DND-41 (cell line): ENCODE results near the gene ZNF205.
A peak's percentile ranks its signal among the peaks of the same experiment; 100 is the strongest.
"Not testable (repeated sequence)": the region's sequence is repeated elsewhere in the genome, so short reads cannot be mapped to it uniquely, and the experiment has no call there.

Experiments
- ATAC-seq: fragments of 200-7000 bp; cut with Tn5 transposase; 3 replicates; pipeline ENCODE4 v1.9.1; 2021; ENCODE audit warnings: low read depth; ENCODE audit not compliant: insufficient read depth
- DNase-seq: peaks from one replicate; pipeline ENCODE4 v3.0.0-alpha.2; 2020
- H2AFZ ChIP-seq: 2 replicates; pipeline ENCODE4 v1.6.0; 2012; ENCODE audit warnings: low read depth, low read length
- H3K27ac ChIP-seq: 2 replicates; pipeline ENCODE4 v1.5.1; 2012; ENCODE audit warnings: low read length, inconsistent platforms
- H3K27me3 ChIP-seq: fragments of 200-600 bp; sonication (generic); 2 replicates; pipeline ENCODE4 v1.6.0; 2012; ENCODE audit warnings: low read length, mild to moderate bottlenecking, inconsistent platforms; ENCODE audit not compliant: insufficient read depth, poor library complexity
- H3K36me3 ChIP-seq: 2 replicates; pipeline ENCODE4 v1.5.1; 2012; ENCODE audit warnings: low read length, inconsistent platforms; ENCODE audit not compliant: insufficient read depth
- H3K4me1 ChIP-seq: 2 replicates; pipeline ENCODE4 v1.5.1; 2012; ENCODE audit warnings: mild to moderate bottlenecking, low read length; ENCODE audit not compliant: insufficient read depth
- H3K4me2 ChIP-seq: 2 replicates; pipeline ENCODE4 v1.6.0; 2012; ENCODE audit warnings: mild to moderate bottlenecking, moderate library complexity, low read length, inconsistent platforms; ENCODE audit not compliant: insufficient read depth
- H3K4me3 ChIP-seq, 2 experiments: fragments of 200-600 bp in 1 of 2; shearing (Covaris generic) in 1 of 2; 2 replicates each; pipeline ENCODE4 v1.5.1; 2012 to 2016; ENCODE audit warnings: inconsistent platforms in 2 of 2, low read length in 2 of 2, mild to moderate bottlenecking in 2 of 2, low read depth in 1 of 2, moderate library complexity in 1 of 2
- H3K79me2 ChIP-seq: 2 replicates; pipeline ENCODE4 v1.6.0; 2012; ENCODE audit warnings: low read length, inconsistent platforms; ENCODE audit not compliant: insufficient read depth
- H3K9ac ChIP-seq: 2 replicates; pipeline ENCODE4 v1.6.0; 2012; ENCODE audit warnings: low read depth, mild to moderate bottlenecking, inconsistent platforms, low read length, moderate library complexity
- H3K9me3 ChIP-seq: 2 replicates; pipeline ENCODE4 v1.5.1; 2012; ENCODE audit warnings: low read length, moderate library complexity, mild to moderate bottlenecking, inconsistent platforms; ENCODE audit not compliant: insufficient read depth, severe bottlenecking
- H4K20me1 ChIP-seq: 2 replicates; pipeline ENCODE4 v1.6.0; 2012; ENCODE audit warnings: low read length; ENCODE audit not compliant: insufficient read depth
- EZH2 ChIP-seq: IDR thresholded peaks from 3 replicates; pipeline ENCODE4 v1.6.1; 2012; ENCODE audit warnings: borderline replicate concordance, low read depth, mild to moderate bottlenecking, moderate library complexity, low read length, inconsistent platforms; ENCODE audit not compliant: severe bottlenecking
- TF ChIP-seq, protein P1 (sequence below): IDR thresholded peaks from 2 replicates; pipeline ENCODE4 v1.5.1; 2012; ENCODE audit warnings: borderline replicate concordance, low read length, moderate library complexity, mild to moderate bottlenecking; ENCODE audit not compliant: poor library complexity, severe bottlenecking; ENCODE audit errors: extremely low read depth

ZNF205 gene

GRCh38 chr16:3065742-3066439 is 46.5 kb upstream of the ZNF205 start:
- no peak for TF ChIP-seq EZH2
- TF ChIP-seq, protein P1, sequence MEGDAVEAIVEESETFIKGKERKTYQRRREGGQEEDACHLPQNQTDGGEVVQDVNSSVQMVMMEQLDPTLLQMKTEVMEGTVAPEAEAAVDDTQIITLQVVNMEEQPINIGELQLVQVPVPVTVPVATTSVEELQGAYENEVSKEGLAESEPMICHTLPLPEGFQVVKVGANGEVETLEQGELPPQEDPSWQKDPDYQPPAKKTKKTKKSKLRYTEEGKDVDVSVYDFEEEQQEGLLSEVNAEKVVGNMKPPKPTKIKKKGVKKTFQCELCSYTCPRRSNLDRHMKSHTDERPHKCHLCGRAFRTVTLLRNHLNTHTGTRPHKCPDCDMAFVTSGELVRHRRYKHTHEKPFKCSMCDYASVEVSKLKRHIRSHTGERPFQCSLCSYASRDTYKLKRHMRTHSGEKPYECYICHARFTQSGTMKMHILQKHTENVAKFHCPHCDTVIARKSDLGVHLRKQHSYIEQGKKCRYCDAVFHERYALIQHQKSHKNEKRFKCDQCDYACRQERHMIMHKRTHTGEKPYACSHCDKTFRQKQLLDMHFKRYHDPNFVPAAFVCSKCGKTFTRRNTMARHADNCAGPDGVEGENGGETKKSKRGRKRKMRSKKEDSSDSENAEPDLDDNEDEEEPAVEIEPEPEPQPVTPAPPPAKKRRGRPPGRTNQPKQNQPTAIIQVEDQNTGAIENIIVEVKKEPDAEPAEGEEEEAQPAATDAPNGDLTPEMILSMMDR: no peak
- H3K9ac ChIP-seq: peak overlapping the region; percentile 66

GRCh38 chr16:3066440-3066748 is 46.0 kb upstream of the ZNF205 start:
- Histone ChIP-seq H3K9me3 (no peaks in the 10 kb centered on the region), H3K27me3 (no peaks in the 10 kb centered on the region), H3K79me2 (peaks cover 43% of the 10 kb centered on the region), H3K4me2 (peak overlapping the region; percentile 85), H3K4me1 (peaks cover 68% of the 10 kb centered on the region), H3K36me3 (peaks cover 42% of the 10 kb centered on the region), H4K20me1 (peaks cover 5% of the 10 kb centered on the region; the same call in 1 of the 2 replicates), H3K27ac (peak overlapping the region; percentile 92), H2AFZ (peak overlapping the region; percentile 10; the same call in 1 of the 2 replicates), H3K4me3 (peak overlapping the region; percentile 41 to 93), H3K9ac (peak overlapping the region; percentile 66)
- TF ChIP-seq, protein P1: no peak
- TF ChIP-seq EZH2: no peak
- DNase-seq: no peak
- ATAC-seq: peak; percentile 29; the same call in 2 of the 3 replicates

More at GRCh38 chr16:3065742-3066439, 46.5 kb upstream of the ZNF205 start:
- Histone ChIP-seq H3K27me3 (no peaks in the 10 kb centered on the region), H3K4me2 (peak overlapping the region; percentile 85), H3K27ac (peak overlapping the region; percentile 92), H3K4me3 (peak overlapping the region; percentile 41 to 93), H3K36me3 (peaks cover 42% of the 10 kb centered on the region), H3K4me1 (peaks cover 63% of the 10 kb centered on the region), H3K9me3 (no peaks in the 10 kb centered on the region), H3K79me2 (peaks cover 43% of the 10 kb centered on the region), H2AFZ (peak overlapping the region; percentile 57; the same call in 1 of the 2 replicates), H4K20me1 (peaks cover 5% of the 10 kb centered on the region; the same call in 1 of the 2 replicates)
- peak; percentile 57 for ATAC-seq
- DNase-seq: peak; percentile 48

DNA sequence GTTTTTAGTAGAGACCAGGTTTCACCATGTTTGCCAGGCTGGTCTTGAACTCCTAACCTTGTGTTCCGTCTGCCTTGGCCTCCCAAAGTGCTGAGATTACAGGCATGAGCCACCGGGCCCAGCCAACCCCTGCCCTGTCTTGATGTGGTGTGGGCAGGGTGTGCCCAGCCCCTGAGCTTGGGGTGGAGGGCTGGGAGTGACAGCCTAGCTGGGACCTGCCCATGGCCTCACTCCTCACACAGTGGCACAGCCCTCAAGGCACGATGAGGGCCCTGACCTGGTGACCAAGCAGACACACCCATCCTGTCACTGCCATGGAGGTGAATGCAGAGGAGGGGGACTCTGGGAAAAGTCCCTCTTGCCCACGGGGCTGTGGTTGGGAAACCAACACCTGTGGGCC is 43.9 kb upstream of the ZNF205 start:
- ATAC-seq (no peak), DNase-seq (no peak)
- Histone ChIP-seq H3K9me3 (no peaks in the 10 kb centered on the region), H3K79me2 (peaks cover 44% of the 10 kb centered on the region), H3K27ac (peak overlapping the region; percentile 92), H3K4me2 (peak overlapping the region; percentile 85), H3K27me3 (no peaks in the 10 kb centered on the region), H4K20me1 (peaks cover 5% of the 10 kb centered on the region; the same call in 1 of the 2 replicates), H3K36me3 (peaks cover 42% of the 10 kb centered on the region), H3K9ac (peak overlapping the region; percentile 66), H2AFZ (no peak overlapping the region), H3K4me1 (peaks cover 86% of the 10 kb centered on the region), H3K4me3 (peak overlapping the region in 1 of 2 experiments; percentile 93; a peak in 2 of 4 replicates)
- no peak for TF ChIP-seq EZH2
- TF ChIP-seq, protein P1: no peak

GRCh38 chr16:3069146-3069545 is 43.2 kb upstream of the ZNF205 start:
- Histone ChIP-seq H3K4me1 (peaks cover 93% of the 10 kb centered on the region), H3K79me2 (peaks cover 50% of the 10 kb centered on the region), H3K27ac (peak overlapping the region; percentile 68), H3K9ac (peak overlapping the region; percentile 66; the same call in 1 of the 2 replicates), H3K36me3 (peaks cover 42% of the 10 kb centered on the region)
- ATAC-seq, DNase-seq, H3K9me3 ChIP-seq, H3K27me3 ChIP-seq, H3K4me3 ChIP-seq, H2AFZ ChIP-seq, H3K4me2 ChIP-seq, H4K20me1 ChIP-seq: not testable (repeated sequence)
